GM19395 (cell line): Measurements from ENCODE around the gene GPD2.
A peak's percentile ranks its signal among the peaks of the same experiment; 100 is the strongest.
"Not testable (repeated sequence)": the region's sequence is repeated elsewhere in the genome, so short reads cannot be mapped to it uniquely, and the experiment has no call there.

ENCODE experiments used
- ATAC-seq: cut with Tn5 transposase; IDR thresholded peaks from one replicate; pipeline ENCODE4 v1.9.1; 2021; ENCODE audit warnings: mild to moderate bottlenecking, moderate library complexity; ENCODE audit not compliant: unreplicated experiment

Gene GPD2

DNA sequence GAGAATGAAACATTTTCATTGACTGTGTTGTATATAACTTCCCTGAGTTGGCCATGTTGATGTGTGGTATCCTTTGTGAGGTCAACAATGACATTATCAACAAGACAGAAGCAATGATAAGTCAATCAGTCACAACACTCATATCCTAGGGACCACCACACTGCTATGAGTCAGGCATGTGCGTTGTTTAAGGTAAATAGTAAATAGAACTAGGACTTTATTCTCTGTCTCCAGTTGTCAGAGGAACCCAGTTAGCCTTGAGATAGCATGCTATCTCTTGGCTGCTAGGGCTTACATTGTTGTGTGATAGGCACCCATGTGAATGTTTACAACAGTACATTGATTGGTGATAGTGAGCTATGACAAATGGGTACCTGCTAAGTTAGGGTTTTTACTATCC, 37.3 kb downstream of the GPD2 start:
- no peak for ATAC-seq

DNA sequence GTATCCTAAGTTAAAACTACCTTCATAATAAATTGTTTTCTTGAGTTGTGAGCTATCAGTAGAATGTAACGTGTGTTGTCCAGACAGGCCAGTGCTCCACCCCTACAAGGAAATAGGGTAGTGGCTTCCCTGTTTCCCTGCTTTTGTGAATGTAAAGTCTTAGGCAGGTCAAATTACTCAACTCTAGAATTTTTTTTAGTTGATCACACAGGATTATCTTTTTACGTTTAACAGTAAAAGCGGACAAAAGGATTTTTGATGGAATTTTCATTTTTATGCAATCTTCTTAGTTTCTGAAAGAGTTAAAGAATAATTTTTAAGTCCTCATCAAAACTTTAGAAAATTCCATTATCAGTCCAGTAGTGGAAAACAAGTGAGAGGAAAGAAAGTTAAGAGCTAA, 38.2 kb downstream of the GPD2 start:
- ATAC-seq = no peak

DNA sequence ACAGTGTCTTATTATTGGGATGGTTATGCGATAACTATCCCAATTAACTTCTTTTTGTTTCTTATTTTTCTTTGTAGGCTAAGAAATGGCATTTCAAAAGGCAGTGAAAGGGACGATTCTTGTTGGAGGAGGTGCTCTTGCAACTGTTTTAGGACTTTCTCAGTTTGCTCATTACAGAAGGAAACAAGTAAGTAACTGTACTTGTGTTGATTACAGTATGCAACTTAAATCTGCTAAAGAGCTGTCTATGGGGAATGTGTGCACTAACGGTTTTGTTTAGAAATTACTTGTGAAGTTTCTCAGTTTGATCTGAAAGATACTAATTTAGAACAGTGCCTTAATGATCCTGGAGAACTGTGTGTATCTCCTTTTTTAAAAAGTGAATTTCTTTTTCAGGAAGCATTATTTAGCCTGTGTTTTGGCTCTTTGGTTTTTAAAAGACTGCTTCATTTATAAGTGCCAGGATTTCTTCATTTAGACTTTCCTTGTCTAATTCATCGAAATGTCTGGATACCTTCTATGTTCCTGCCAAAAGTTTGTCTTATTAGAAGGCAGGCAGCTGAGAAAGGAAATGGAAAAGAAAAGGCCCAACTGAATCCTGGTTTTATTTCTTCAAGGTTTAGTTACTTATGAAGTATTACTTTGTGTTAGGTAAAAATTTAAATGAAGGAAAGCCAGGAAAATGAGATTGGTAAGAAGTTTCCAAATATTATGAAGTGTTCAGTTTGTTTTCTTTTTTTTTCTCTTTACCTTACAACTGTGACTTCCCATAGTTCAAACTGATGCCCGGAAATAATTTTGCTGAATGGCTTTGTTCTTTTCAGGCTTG, 40.1 kb downstream of the GPD2 start:
- ATAC-seq = peak; percentile 46

DNA sequence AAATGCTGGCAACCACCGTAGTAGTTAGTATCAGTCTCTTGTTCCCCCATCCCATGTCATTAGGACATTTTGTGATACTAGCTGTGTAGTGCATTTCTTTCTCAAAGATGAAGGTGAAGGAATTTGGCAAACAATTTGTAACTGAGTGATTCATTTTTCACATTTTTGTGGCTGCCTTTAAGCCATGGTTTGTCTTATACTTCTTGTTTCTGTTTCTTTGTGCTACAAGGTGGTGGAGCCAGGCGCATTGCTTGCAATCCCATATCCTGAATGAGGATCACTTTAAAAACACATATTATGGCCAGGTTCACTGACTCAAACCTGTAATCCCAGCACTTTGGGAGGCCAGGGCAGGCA, 40.6 kb downstream of the GPD2 start:
- ATAC-seq = peak; percentile 77

DNA sequence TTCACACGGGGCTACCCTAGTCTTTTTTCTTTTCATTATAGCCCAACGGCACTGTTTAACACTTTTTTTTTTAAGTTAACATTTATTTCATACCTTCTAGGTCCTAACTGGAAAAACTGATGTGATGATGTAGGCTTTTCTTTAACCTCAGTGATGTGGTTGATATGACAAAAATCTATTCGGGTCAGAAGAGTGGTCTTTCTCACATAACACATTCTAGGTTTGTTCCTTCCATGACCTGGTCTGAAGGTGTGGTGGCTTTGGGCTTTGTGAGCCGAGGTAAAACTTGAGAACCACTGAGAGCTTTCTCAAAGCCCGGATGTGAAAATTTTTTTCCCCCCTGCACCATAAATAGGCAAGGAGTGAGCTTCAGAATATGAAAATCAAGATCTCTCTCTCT, 44.2 kb downstream of the GPD2 start:
- ATAC-seq = no peak

DNA sequence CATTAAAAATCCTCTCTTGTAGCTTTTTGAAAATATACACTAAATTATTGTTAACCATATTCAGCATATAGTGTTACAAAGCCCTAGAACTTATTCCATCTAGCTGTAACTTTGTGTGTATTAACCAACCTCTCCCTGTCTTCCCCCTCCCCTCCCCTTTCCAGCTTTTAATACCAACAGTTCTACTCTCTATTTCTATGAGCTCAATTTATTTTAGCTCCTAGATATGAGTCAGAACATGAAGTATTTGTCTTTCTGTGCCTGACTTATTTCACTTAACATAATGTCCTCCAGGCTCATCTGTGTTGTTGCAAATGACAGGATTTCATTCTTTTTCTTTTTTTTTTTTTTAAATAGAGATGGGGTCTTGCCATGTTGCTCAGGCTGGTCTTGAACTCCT, 45.1 kb downstream of the GPD2 start:
- no peak for ATAC-seq

DNA sequence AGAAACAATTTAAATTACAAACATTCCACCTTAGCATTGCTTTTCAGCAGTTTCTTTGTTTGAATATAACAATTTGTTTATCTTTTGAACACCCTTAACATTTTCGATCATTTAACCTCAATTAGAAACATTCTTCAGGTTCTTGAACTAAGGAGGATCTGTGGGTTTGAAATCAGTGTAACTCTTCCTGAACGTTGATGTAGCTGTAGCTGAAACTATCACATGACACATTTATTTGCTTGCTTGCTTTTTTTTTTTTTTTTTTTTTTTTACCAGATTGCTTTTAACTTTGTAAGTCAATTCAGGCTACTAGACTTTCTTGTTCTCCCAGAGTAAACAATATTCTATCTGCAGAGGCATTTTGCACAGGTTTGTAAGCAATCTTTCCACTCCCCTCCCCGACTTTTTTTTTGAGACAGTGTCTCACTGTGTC, 47.6 kb downstream of the GPD2 start:
- no peak for ATAC-seq

DNA sequence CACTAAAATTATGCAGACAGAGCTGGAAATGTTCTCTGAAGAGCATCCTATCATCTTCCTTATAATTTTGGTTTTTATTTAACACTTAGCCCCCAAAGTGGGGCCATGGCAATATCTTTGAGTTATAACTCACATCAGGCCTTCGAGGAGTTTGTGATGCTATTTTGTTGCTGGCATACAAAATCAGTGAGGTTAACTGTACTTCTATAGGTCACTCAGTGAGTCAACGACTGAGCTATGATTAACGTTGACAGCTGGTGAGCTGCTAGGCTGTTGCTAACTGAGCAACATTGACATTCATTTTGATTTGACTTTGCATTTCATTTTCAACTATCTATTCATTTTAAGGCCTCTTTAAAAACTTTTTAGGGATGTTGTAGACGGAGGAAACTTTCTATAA, 50.0 kb downstream of the GPD2 start:
- ATAC-seq = no peak

DNA sequence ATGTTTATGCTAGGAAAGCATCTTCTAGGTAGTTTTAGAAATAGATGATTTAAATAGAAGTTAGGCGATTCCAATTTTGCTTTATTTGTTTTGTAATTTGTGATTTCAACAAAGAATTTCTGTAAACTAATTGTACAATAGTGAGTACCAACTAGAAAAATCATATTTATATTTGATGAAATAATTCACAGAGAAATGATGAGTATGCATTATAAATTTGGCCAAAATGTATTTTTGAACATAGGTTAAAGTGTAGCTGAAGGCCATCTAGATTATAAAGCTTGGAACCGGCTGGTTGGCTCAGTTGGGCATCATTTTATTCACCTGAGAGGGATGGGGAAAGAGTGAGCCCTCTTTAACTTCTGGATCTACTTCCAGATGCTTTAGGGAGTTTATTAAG, 50.4 kb downstream of the GPD2 start:
- ATAC-seq = no peak

DNA sequence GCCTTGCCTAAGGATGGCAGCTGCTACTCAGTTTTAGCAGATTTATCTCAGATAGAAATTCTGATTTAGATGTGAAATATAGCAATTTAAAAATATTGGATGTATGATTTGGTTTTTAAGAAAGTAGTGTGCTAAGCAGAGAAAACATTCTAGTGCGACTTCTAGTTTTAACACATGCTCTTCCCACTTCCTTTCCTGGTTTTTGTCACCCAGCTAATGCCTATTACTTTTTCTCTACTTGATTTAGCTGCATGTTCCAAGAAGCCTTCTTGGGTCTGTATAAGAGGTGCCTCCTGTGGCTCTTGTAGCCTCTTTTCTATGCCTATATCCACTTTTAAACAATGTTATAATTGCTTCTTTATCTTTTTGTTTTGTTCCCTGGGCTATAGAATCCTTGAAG, 53.0 kb downstream of the GPD2 start:
- no peak for ATAC-seq

DNA sequence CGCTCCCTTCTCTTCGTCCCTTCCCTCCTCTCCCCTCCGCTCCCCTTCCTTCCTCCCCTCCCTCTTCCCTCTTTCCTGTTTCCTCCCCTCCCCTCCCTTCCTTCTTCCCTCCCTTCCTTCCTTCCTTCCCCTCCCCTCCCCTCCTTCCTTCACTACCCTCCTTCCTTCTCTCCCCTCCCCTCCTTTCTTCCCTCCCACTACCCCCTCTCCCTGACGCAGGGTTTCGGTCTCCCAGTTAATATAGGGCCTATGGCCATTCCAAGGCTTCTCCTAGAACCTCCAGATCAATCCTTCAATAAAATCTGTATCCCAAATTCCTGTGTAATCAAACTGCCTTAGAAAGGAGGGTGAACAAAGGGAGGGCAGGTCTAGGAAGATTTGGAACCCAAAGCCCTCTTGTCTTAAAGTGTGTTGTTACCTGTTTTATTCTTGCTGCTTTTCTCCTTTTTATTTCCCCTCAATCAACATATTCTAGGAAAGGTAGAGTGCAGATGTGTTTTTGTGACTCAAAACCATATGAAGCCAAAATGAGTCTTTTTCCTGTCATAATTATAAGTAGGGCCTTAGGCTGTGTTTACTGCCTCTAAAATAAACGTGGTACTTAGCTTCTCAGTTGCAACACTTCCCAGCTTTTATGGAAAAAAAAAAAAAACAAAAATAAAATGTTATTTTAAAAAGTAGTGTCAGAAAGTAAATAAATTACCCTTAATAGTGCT, 53.7 kb downstream of the GPD2 start:
- ATAC-seq = no peak

DNA sequence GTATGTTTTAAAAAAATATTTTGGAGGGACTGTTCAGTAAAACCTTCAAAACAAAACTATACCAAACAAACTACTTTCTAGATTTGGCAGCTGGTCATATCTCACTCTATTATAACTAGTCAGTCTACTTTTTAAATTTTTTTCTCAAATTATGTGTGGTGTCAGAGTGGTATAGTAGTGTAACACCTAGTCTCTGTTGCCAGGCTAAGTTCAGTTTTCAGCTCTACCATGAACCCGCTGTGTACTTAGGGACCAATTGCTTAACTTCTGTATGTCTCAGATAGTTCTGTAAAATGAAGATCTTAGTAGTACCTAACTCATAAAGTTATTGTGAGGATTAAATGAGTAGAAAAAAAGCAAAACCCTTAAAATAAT, 54.3 kb downstream of the GPD2 start:
- ATAC-seq = no peak

DNA sequence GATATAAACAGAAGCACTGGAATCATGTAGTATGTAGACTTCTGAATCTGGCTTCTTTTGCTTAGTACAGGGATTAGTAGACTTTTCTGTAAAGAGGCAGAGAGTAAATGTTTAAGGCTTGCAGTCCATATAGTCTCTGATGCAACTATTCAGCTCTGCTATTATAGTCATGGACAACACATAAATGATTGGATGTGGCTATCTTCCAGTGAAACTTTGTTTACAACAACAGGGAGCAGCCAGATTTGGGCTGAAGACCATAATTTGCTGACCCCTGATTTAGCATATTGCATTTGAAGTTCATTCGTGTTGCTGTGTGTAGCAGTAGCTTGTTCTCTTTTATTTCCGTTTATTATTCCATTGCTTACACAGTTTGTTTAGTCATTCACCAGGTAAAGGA, 55.0 kb downstream of the GPD2 start:
- ATAC-seq = no peak

DNA sequence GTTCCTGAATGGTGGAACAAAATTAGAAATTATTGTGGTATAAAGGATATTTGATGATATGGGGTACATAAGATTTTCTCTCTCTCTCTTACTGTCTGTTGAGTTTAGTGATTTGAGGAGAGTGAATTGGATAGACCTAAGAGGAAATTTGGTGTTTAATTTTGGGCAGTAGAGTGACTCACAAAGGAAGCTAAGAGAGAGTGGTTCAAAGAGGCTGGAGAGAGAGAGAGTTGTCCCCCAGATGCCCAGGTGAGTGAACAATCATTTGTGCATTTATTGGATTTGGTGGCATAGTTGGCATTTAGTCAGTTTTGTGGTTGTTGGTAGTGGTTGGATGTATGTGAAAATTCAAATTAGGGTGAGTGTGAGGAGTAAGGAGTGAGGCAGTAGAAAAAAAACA, 56.8 kb downstream of the GPD2 start:
- no peak for ATAC-seq

DNA sequence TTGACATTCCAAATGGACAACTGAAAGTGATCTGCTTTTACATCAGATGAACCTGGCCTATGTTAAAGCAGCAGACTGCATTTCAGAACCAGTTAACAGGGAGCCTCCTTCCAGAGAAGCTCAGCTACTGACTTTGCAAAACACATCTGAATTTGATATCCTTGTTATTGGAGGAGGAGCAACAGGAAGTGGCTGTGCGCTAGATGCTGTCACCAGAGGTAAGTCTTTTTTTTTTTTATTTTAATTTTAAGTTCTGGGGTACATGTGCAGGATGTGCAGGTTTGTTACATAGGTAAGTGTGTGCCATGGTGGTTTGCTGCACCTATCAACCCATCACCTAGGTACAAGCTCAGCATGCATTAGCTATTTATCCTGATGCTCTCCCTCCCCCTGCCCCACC, 59.8 kb downstream of the GPD2 start:
- ATAC-seq = not testable (repeated sequence)

DNA sequence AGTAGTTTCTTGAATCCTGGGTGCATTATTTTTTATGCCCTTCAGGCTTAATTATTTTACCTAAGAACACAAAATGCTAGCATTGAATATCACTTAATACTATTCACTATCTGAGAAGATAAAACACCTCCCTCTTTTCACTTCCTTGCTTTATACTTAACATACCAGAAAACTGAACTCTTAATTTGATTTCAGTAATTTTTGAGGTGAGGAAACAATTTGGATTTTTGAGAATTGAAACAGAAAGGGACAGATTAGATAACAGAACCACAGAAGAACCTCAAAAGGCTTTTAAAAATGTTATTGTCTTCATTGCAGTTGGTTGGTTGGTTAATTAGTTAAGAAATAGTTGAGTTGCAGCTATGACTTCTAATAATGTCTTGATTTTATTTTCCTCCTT, 69.5 kb downstream of the GPD2 start:
- peak; percentile 92 for ATAC-seq

DNA sequence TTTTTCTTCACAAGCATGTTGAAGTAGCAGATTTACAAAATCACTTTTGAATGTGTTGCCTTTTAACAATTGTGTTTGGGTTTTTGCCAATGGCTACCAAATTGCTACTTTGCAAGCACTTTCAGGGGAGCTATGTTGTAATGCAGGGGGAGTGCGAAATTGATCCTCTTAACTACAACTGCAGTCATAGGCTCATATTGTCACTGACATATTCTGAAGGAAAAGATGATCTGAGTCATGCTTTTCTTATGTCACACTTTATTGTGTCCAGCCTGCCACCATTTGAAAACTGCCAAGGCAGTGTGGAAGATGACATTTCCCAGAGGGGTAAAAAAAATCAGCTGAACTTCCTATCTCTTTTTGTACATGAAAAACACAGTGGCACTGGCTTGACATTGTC, 74.9 kb downstream of the GPD2 start:
- ATAC-seq = no peak

DNA sequence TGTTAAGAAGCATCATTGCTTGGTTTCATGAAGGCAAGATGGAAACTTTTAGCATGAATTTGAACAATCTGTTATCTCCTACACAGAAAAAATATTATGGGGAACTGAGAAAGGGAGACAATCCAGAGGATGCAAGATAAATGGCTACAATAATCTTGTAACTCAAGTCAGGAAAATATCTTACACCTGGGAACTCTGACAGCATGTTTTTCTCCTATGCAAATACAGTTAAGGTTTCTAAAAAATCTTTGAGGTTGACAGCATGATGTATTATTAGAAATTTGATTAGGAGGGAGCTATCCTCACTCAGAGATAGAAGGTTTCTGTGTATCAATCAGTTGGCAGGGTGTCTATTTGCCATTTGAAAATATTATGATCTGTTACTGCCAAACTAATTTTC, 75.6 kb downstream of the GPD2 start:
- peak; percentile 71 for ATAC-seq

DNA sequence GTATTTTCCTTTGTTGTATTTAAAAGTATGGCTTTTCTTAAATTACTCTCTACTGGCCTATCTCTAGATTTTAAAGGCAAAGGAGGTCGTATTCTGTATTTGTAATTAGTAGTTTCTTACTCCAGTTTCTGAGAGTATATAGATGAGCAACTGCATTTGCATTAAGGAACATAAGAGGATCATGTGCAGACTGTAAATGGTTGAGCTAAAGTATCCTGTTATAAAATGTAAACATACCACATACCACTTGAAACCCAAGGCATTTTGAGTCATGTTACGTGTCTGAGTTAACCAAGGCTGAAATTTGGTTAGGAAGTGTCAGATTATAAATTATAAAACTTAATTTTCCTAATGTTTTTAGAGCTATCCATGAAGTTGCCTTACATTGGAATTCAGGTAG, 76.3 kb downstream of the GPD2 start:
- ATAC-seq = no peak

DNA sequence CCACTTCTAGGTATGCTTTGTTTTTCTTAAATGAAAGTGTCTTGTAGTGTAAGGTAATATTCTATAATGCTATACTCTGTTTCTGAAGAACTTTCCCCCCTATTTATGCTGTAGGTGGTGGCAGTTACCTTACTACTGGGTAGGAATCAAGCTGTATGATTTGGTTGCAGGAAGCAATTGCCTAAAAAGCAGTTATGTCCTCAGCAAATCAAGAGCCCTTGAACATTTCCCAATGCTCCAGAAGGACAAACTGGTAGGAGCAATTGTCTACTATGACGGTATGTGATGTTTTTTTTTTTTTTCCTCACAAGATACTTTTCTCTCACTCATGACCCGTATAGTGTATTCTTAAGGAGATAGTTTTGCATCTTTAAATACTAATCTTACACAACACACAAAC, 77.0 kb downstream of the GPD2 start:
- no peak for ATAC-seq

DNA sequence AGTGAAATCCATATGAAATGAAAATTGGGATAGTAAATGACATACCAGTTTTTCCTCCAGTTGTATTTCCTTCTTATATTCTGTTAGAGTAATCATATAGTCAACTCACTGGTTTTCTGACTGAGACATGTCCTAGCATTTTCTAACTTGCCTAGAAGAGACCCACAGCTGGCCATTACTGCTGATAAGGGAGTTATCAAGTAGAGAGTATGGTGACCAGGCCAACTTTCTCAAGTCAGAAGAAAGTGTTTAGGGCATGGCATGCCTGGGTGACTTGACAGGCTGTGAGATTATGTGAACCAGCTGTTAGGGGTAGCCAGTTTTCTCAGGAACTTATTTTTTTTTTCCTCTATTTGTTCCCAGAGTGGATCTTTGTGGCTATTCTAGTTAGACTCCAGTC, 81.2 kb downstream of the GPD2 start:
- ATAC-seq = no peak

DNA sequence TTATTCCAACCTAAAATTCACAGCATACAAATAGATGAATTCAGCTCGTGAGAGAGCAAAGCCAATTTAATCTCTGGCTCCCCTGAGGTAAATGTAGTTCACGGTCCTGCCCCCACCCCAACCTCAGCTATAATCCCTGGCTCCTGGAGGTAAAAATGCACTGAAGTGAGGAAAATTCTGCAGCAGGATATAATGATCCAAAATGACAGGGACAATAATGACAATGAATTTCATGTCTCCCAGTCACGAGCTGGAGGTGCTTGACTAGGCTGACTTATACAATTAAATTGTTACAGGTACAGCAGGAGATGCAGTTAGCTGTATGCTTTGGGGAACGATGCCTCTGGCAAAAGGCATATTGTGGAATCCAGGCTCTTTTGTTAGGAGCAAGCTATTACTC, 82.0 kb downstream of the GPD2 start:
- no peak for ATAC-seq
